ENCODE measurements around the gene RUNX1.

The RUNX1 gene

DNA sequence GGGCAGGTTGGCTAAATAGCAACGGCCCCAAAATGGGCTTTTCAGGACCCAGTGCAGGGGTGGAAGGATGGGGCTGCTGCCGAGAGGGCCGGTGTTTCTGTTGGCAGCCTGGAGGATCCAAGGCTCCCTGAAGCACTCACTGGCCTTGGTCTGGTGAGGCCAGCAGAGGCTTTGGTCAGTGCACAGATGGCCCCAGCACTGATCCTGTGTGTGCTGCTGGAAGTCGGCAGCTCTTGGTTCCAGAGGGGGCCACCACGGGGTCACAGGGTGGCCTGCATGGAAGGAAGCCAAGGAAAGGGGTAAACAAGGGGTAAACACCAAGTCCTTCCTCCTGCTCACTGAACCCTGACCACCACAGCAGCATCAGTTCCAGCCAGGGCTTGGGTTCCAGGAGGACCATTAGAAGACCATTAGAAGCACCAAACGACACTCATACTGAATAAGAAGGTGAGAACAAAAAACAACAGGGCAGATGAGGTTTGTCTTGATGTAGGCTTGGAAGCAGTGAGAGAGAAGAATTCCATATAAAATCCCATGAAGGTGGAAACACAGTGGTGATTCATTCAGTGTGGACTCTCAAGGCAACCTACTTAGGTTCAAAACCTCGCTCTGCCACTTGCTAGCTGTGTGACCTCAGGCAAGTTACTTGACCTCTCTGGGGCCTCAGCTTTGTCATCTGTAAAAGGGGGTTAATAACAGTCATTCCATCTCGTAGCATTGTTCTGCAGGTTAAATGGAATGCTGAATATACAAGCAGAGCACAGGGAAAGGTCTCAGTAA, 184.5 kb downstream of the RUNX1 start:
- no peak for DNase-seq
- in situ Hi-C loops (cut with HindIII; ENCODE audit: low pct_ligation_motif_present, low pct_unique_long_range_greater_than_20kb, low sequenced_read_pairs), result no loop called here

DNA sequence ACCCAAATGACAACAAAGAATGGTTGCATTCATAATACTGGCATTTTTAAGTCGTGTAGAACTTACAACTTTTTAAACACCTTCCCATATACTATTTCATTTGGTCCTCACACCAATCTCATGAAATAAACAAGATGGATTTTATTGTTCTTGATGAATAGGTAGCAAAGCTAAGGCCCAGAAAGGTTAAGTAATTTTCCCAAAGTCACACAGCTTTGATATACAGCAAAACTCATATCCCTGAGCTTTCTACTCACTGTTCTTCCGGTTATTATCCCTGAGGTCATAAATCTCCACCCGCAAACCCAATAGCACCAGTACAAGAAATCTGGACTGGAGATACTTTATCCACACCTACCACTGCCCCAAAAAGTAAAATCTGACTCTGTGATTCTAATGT, 186.2 kb downstream of the RUNX1 start:
- no peak for DNase-seq
- in situ Hi-C loops (cut with HindIII; ENCODE audit: low pct_ligation_motif_present, low pct_unique_long_range_greater_than_20kb, low sequenced_read_pairs), result no loop called here

DNA sequence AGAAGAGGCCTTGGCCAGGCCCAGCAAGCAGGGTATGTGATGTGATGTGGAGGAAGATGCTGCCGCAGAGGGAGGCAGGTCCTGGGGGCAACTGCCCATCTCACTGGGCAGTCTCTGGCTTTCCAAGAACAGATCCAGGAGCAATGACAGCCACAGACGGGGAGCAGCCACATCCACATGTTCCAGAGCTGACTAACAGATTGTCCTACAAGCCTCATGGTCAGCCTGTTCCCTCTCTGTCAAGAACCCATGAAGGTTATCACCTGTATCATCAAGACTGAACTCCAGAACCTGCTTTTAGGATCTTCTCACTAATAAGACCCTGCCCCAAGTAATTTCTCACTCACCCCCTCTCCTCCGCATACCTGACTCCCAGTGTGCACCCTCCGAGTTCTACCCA, 187.8 kb downstream of the RUNX1 start:
- in situ Hi-C loops (cut with HindIII; ENCODE audit: low pct_ligation_motif_present, low pct_unique_long_range_greater_than_20kb, low sequenced_read_pairs), result no loop called here
- no peak for DNase-seq

DNA sequence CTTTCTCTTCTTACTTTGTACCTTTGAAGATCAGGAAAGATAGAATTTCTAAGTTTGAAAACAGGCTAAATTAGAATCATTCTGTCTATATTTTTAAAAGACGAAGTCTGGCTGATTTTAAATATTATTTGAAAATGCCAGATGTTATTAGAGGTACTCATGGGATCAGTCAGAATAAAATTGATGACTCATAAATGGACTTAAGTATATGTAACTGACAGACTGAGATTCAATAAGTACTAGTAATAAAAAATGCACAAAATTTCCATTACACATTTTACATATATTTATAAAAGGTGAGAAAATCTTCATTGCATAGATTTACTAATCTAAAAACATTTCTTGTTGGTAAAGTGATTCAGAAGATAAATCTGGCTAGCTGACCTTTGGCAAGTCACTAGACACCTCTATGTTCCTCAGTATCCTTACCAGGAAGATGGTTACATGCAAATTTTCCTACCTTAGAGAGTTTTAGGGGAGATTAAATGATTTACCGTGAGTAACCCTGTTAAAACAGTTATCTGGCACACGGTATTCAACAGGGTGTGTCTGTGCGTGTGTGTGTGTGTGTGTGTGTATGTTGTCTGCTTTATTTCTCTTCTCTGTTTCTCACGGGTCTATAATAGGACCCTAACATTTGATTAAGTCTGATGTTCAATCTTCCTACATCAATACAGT, 189.0 kb downstream of the RUNX1 start:
- in situ Hi-C loops (cut with HindIII; ENCODE audit: low pct_ligation_motif_present, low pct_unique_long_range_greater_than_20kb, low sequenced_read_pairs), result no loop called here
- no peak for DNase-seq

DNA sequence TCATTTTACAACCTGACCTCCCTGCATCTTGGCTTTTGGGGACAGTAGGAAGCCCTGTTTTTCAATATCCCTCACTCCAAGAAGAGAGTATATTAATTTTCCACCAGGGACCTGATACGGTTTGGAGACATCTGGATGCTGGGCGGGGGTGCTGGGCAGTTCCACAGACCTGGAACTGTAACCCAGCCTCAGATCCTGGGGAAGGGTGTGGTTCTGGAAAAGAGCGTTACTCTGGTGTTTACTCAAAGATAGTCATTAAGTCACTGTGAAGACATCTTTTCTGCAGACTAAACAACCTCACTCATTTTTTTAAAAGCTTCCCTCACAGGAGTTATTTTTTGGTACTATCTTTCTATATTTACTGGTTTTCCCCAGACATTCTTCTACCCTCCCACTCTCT, 190.5 kb downstream of the RUNX1 start:
- no peak for DNase-seq
- in situ Hi-C loops (cut with HindIII; ENCODE audit: low pct_ligation_motif_present, low pct_unique_long_range_greater_than_20kb, low sequenced_read_pairs), result no loop called here

DNA sequence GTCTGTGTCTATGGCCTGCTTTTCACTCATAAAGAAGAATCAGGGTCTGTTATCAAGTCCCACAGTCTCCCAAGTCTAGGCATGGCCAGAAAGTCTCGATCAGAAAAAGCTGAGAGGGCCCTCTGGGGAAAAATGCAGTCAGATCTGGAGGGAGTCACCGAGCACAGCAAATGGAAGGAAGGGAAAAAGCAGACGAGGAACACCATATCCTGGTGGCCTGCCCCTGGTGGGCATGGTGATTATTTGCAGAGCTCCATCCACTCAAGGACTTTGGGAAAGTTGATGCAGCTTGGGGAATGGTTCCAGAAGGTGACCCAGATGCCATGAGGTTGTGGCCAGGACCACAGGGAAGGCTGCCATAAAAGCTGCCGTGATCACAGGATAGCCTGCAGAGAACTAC, 191.2 kb downstream of the RUNX1 start:
- in situ Hi-C loops (cut with HindIII; ENCODE audit: low pct_ligation_motif_present, low pct_unique_long_range_greater_than_20kb, low sequenced_read_pairs), result no loop called here

DNA sequence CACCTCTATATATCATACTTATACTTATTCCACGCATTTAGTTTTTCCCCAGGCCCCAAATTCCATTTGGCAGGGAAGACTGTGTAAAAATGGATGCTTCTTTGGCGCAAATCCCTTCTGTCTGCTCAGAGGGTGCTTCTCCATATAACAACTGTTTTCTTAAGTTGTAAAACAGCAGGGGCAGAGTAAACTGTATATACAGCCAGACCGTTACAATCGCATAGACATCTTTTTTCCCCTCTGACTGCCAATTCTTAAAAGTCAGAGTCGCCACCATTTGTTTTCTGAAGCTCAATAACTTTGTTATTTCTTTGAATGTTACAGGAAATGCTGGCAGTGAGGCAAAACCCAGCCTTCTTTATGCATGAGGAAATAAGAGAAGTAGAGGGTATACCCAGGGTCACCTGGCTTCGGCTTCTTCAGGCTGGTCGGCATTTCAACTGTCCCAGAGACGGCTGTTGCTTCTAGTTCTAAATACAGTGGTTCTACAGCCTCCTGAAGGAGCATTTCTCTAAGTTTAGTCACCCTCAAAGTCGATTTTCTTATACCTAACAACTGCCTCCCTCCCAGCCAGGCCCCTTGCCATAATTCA, 191.9 kb downstream of the RUNX1 start:
- DNase-seq, result no peak

More for the DNA sequence above, 191.2 kb downstream of the RUNX1 start:
- no peak for DNase-seq

DNA sequence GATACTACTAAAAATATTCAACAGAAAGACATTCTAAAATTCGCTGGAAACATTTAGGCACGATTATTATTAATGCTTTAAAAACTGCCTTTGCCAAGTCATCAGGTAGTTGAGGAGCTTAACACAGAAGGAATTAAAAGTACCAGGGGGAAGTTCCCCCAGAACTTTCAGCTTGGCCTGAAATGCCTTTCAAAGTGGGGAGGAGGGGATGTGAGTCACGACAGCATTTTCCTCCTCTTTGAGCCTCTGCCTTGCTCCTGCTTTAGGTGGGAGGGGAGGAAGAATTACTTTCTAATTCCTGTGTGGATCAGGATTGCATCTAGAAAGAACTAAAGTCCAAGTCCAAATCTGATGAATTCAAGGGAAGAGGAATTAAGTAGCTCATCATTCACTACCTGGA, 196.7 kb downstream of the RUNX1 start:
- no peak for DNase-seq
- in situ Hi-C loops (cut with HindIII; ENCODE audit: low pct_ligation_motif_present, low pct_unique_long_range_greater_than_20kb, low sequenced_read_pairs), result no loop called here

More for the DNA sequence above, 191.9 kb downstream of the RUNX1 start:
- in situ Hi-C loops (cut with HindIII; ENCODE audit: low pct_ligation_motif_present, low pct_unique_long_range_greater_than_20kb, low sequenced_read_pairs), result no loop called here

DNA sequence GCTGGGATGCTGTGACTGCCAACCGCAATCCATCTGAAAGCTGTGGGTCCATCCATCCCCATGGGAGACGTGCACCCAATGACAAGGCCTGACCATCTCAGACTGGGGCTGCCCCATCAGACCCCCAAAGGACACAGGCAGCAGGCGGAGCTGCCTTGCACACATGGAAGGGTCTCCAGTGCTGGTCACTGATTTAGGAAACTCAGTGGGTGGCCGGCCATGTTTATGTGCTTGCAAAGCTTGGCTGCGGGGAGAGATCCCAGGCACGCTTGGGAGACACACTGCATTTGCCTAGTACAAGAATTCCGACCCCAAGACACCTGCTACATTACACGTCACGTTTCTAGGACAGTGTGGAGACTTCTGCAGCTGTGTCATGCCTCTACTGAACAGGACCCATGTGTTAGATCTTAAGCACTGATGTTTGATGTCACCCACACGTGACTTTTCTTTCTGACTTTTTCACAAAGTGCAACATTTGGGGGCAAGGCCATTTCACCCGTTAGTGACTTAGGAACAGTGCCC, 198.9 kb downstream of the RUNX1 start:
- no peak for DNase-seq
- in situ Hi-C loops (cut with HindIII; ENCODE audit: low pct_ligation_motif_present, low pct_unique_long_range_greater_than_20kb, low sequenced_read_pairs), result no loop called here

DNA sequence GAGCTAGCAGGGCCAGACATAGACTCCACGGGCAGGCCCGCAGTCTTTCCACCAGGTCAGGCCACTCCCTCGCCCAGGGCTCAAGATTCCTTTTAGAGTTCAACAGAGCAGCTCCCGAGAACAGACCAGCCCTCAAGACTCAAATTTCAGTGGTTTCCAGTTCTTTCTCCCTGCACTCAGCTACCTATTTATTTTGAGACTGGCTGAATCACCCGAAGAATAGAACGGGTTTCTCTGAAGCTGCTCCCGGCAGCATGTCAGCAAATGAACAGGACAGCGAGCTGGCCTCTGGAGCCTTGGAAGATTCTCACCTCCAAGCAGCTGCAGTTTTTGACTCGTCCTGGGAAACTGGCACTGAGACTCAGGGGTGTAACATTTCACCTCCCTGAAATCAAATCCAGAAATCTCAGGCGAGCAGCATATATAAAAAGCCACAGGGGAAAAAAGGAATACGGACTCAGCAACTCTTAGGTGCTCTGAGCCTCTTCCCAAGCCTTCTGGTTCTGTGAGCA, 202.4 kb downstream of the RUNX1 start:
- DNase-seq, result no peak
- in situ Hi-C loops (cut with HindIII; ENCODE audit: low pct_ligation_motif_present, low pct_unique_long_range_greater_than_20kb, low sequenced_read_pairs), result no loop called here

DNA sequence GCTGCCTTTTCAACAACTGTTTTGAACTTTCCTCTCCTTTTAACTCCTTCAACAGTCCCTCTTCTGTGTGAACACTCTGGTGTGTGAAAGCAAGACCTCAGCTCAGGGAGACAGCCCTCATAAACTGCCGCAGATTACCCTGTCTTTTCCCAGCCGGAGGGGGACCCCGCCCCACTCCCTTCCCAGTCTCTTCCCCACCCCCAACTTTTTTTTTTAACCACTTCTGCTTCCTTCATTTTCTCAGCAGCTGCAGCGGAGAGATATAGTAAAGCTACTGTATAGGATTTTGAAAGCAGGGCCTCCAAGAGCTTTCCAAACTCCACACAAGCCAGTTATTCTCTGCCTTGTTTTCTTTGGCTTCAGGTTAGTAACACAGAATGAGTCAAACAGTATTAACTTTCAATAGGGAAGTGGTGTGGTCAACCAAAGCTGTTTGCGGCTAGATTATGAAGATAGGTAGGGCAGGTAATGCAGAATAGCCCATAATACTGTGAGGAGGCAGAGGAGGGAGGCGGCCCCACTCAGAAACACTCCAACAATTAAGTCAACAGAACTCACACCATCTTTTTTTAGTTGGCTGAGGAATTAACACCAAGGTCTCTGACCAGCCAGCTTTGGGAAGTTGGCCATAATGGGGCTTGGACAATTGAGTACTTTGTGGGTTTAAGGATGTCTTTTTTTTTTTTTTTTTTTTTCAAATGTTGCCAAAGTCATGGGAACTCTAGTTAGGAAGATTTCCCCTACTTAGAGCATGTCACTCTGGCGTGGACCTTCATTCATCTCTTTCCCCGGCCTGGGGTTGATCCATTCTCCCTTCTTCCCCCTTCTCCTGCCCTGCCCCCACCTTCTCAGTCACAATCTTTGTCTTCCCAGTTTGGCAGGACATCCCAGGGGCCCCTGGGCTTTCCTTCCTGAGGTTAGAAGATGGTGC, 203.3 kb downstream of the RUNX1 start:
- in situ Hi-C loops (cut with HindIII; ENCODE audit: low pct_ligation_motif_present, low pct_unique_long_range_greater_than_20kb, low sequenced_read_pairs), result no loop called here
- no peak for DNase-seq

DNA sequence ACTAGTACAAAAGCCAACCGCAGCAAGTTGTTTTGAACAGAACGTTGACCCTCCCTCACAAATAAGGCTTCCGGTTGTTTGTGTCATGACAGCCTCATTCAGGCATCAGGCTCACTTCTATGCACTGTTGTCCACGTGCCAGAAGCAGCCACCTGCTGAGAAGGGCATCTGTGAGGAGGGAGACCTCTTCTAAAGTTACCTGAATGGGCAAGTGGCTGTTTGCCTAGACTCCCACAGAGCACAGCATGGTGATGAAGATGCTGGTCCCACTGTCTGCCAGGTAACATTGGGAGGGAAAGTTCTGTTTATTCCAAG, 204.2 kb downstream of the RUNX1 start:
- no peak for DNase-seq

DNA sequence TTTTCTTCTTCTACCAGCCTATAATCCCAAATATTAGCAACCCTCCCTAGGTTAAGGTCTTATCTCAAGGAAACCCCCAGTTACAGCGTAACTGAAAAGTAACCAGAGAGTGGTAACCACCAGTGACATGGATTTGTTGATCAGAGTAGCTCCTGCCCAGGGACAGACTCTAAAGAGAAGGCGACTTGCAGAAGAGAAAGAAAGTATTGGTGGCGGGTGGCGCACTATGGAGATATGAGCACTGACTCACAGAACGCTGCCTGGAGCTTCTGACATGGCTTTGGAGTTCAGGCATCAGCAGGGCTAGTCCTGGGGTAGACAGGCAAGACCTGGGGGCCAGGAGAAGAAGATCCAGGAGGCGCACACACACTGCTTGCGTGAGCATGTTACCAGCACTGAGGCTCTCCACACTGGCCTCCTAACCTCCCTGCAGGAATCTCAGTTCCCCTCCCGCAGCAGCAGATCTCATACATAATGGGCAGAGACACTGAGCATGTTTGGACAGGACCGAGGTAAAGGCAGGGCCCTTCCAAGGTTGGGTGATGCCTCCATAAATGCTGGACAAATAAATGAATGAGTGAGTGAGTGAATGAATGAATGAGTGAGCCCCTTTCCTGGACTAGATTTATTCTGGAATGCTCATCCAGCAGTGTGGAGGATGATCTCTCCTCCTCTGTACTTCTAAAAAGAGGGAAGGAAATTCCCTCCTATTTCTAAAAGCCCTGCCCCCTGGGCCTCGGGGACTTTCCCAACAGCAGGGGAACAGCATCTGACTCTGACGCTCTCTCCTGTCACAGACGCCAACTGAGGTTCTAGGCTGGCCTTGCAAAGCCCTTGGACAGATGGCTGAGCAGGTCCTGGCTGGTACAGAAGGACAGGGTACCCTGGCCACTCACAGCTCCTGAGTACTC, 204.8 kb downstream of the RUNX1 start:
- DNase-seq, result no peak
- in situ Hi-C loops (cut with HindIII; ENCODE audit: low pct_ligation_motif_present, low pct_unique_long_range_greater_than_20kb, low sequenced_read_pairs), result no loop called here

More for the DNA sequence above, 204.2 kb downstream of the RUNX1 start:
- in situ Hi-C loops (cut with HindIII; ENCODE audit: low pct_ligation_motif_present, low pct_unique_long_range_greater_than_20kb, low sequenced_read_pairs), result no loop called here

DNA sequence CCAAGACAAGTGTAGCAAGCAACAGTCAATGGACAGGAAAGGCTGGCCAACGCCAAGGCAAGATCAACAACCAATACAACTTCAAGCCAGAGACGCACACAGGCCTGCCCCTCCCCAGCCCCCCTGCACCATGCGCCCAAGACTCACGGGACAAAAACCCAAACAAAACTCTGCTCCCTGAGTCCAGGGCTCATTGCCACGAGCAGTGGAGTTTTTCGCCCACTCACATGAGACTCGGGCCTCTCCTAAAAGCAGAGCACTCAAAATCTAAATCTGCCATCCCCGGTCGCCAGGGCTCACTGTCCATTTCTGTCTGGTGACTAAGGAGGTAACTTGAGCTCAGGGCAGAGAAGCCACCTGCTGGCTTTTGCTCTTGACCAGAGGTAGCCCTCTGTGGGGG, 205.5 kb downstream of the RUNX1 start:
- in situ Hi-C loops (cut with HindIII; ENCODE audit: low pct_ligation_motif_present, low pct_unique_long_range_greater_than_20kb, low sequenced_read_pairs), result no loop called here
- no peak for DNase-seq

DNA sequence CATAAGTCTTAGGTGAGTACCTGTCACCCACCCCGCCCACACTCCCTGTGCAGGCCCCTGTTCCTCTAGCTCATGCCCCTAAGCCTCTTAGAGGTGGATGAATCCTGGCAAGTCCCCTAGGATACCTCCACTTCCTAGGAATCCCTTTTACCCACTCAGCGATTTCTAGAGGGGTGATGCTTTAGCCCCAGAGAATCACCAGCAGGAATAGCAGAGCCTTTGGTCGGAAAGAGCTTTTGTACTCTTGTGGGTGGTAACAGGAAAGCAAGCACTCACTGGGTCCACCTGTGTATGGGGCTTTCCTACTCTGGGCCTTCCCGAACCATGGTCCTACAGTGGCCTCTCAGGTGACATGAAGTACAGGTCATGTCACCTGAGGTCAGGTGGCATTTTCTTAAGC, 207.9 kb downstream of the RUNX1 start:
- DNase-seq, result no peak
- in situ Hi-C loops (cut with HindIII; ENCODE audit: low pct_ligation_motif_present, low pct_unique_long_range_greater_than_20kb, low sequenced_read_pairs), result no loop called here

DNA sequence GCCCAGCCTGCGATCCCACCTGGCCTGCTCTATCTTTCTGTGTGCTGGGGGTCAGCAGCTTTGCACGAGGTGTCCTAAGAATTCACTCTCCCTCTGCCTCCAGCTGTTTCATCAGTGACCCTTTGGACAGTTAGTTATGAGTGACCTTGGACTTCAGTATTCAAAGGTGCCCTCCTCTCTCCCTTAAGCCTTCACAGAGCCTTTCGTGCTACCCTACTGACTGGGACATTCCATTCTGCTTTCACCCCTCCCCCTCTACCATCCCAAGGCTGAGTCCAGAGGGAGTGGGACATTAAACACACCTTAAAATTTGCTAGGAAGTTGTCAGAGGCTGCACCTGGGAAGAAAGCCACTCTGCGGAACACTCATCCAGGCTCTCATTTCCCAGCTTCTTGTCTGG, 208.4 kb downstream of the RUNX1 start:
- in situ Hi-C loops (cut with HindIII; ENCODE audit: low pct_ligation_motif_present, low pct_unique_long_range_greater_than_20kb, low sequenced_read_pairs), result no loop called here

DNA sequence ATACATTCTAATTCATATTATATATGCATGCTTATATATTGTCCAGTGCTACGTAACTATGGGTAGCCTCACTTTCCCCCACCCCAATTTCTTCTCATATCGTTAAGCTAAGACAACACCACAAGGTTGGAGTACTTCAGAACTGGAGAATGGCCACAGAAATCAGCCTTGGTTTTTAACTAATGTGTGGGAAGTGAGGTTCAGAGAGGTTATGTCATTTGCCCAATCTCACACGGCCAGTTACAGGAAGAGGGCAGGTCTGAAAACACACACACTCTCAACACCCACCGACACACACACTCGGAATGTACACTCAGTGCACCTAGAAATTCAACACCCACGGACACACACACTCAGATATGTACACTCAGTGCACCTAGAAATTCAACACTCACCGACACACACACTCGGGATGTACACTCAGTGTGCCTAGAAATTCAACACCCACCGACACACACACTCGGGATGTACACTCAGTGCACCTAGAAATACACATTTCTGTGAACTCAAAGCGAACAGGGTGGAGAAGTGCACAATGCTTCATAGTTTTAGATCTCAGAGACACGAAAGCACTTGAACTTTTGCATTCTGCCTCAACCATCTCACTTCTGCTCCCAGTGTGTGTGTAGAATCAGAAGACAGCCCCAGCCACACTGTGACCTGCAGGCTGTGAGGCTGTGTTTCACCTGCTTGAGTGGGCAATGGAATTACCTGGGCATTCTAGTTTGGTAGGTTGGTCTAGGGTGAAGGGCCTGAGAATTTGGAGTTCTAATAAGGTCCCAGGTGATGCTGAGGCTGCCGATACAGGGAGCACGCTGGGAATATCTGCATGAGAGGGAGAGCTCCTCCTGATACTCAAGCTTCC, 209.9 kb downstream of the RUNX1 start:
- no peak for DNase-seq
- in situ Hi-C loops (cut with HindIII; ENCODE audit: low pct_ligation_motif_present, low pct_unique_long_range_greater_than_20kb, low sequenced_read_pairs), result no loop called here

More for the DNA sequence above, 208.4 kb downstream of the RUNX1 start:
- DNase-seq, result no peak
